Cardiac muscle cell (in vitro differentiated cells and primary cell): ENCODE results near the gene LCN1. TPM values are rescaled to one million over a fixed set of nuclear protein-coding genes. Genes with fewer than 3 reads are reported as not detected.

Source experiments
- DNase-seq, 2 donors: peaks; one replicate each; pipeline versions ENCODE4 v3.0.0 to v3.0.0-alpha.2; 2010 to 2017; ENCODE audit warnings: low read depth in 1 of 2, low spot score in 1 of 2
- H3K27ac ChIP-seq: fragments of 200-600 bp; sonication (generic); 2 replicates; pipeline ENCODE4 v1.5.1; 2016
- H3K27me3 ChIP-seq: fragments of 200-600 bp; sonication (generic); 2 replicates; pipeline ENCODE4 v1.6.0; 2016; ENCODE audit warnings: control low read depth
- H3K36me3 ChIP-seq: fragments of 200-600 bp; sonication (generic); 2 replicates; pipeline ENCODE4 v1.5.1; 2016; ENCODE audit warnings: control low read depth
- H3K4me1 ChIP-seq: fragments of 200-600 bp; sonication (generic); 2 replicates; pipeline ENCODE4 v1.8.1; 2017; ENCODE audit warnings: low read depth, mild to moderate bottlenecking, mixed run types
- H3K4me3 ChIP-seq: fragments of 200-600 bp; sonication (generic); 2 replicates; pipeline ENCODE4 v1.5.1; 2016; ENCODE audit warnings: mild to moderate bottlenecking
- H3K9me3 ChIP-seq: fragments of 200-600 bp; sonication (generic); 2 replicates; pipeline ENCODE4 v1.5.1; 2017; ENCODE audit warnings: low read depth, mild to moderate bottlenecking, control low read depth
- CTCF ChIP-seq: IDR thresholded peaks from 2 replicates; pipeline ENCODE4 v1.5.1; 2012; ENCODE audit warnings: low read depth, mild to moderate bottlenecking, low read length
- polyA plus RNA-seq: library from polyadenylated mRNA; unstranded; fragments of >200 nt; fragmentation: Nextera tagmentation; extraction: Ambion mirVana; gene quantifications from 2 replicates; pipeline ENCODE4 v1.2.1, GENCODE V29; 2016
- total RNA-seq: library from RNA; depleted of rRNA; stranded (reverse); fragments of >200 nt; gene quantifications from 2 replicates; pipeline ENCODE4 v1.2.3, GENCODE V29; 2016

LCN1 gene
- total and polyA plus RNA-seq, 2 experiments from 2014 or later, result 0.37 TPM; not detected in 1

- Histone ChIP-seq H3K36me3 (no peaks in the 10 kb centered on the region), H3K4me3 (no peak overlapping the region), H3K27ac (no peak overlapping the region), H3K9me3 (no peaks in the 10 kb centered on the region), H3K27me3 (no peaks in the 10 kb centered on the region), H3K4me1 (no peaks in the 10 kb centered on the region)
- TF ChIP-seq CTCF, result no peak
- DNase-seq, result no peak
Measured at GRCh38 chr9:135522931-135523330, 1.7 kb downstream of the LCN1 start.

GRCh38 chr9:135523521-135524129, 2.4 kb downstream of the LCN1 start:
- Histone ChIP-seq H3K4me1 (no peaks in the 10 kb centered on the region), H3K27me3 (no peaks in the 10 kb centered on the region), H3K9me3 (no peaks in the 10 kb centered on the region), H3K36me3 (no peaks in the 10 kb centered on the region), H3K27ac (no peak overlapping the region), H3K4me3 (no peak overlapping the region)
- no peak for TF ChIP-seq CTCF
- DNase-seq, result no peak

- no peaks in the 10 kb centered on the region for H3K9me3 ChIP-seq
- no peak overlapping the region for H3K27ac ChIP-seq
- no peak overlapping the region for H3K4me3 ChIP-seq
- no peaks in the 10 kb centered on the region for H3K36me3 ChIP-seq
- TF ChIP-seq CTCF, result no peak
- no peaks in the 10 kb centered on the region for H3K27me3 ChIP-seq
- no peaks in the 10 kb centered on the region for H3K4me1 ChIP-seq
- peak in 1 of 2 donors; percentile 49 for DNase-seq
Measured at GRCh38 chr9:135524130-135524861, 3.1 kb downstream of the LCN1 start.

- Histone ChIP-seq H3K4me1 (no peaks in the 10 kb centered on the region), H3K4me3 (no peak overlapping the region), H3K9me3 (no peaks in the 10 kb centered on the region), H3K36me3 (no peaks in the 10 kb centered on the region), H3K27me3 (no peaks in the 10 kb centered on the region), H3K27ac (no peak overlapping the region)
- TF ChIP-seq CTCF, result no peak
- no peak for DNase-seq
Measured at GRCh38 chr9:135525241-135526088, 4.2 kb downstream of the LCN1 start.

GRCh38 chr9:135526089-135526729, 5.0 kb downstream of the LCN1 start:
- no peak overlapping the region for H3K4me3 ChIP-seq
- no peaks in the 10 kb centered on the region for H3K9me3 ChIP-seq
- no peak overlapping the region for H3K27ac ChIP-seq
- H3K4me1 ChIP-seq, result no peaks in the 10 kb centered on the region
- DNase-seq, result no peak
- no peaks in the 10 kb centered on the region for H3K27me3 ChIP-seq
- no peaks in the 10 kb centered on the region for H3K36me3 ChIP-seq
- no peak for TF ChIP-seq CTCF
